Mucosa of descending colon (tissue), 3 donors: ENCODE data around the gene FCHSD2. TPM values are rescaled to one million over a fixed set of nuclear protein-coding genes. Genes with fewer than 3 reads are reported as not detected.
A peak's percentile ranks its signal among the peaks of the same experiment; 100 is the strongest.

ENCODE experiments used
- ATAC-seq: fragments of 200-7000 bp; cut with Tn5 transposase; one replicate; pipeline ENCODE4 v1.9.1; 2020; ENCODE audit warnings: mild to moderate bottlenecking, moderate library complexity
- DNase-seq, 3 donors: peaks; one replicate each; pipeline ENCODE4 v3.0.0-alpha.2; 2020
- H3K36me3 ChIP-seq: fragments of 200-600 bp; one replicate; pipeline ENCODE4 v1.8.0; 2021; ENCODE audit warnings: low read depth, mild to moderate bottlenecking
- H3K4me1 ChIP-seq: fragments of 200-600 bp; one replicate; pipeline ENCODE4 v1.8.0; 2021; ENCODE audit warnings: low read depth, mild to moderate bottlenecking
- H3K4me3 ChIP-seq: fragments of 200-600 bp; one replicate; pipeline ENCODE4 v1.8.0; 2021; ENCODE audit warnings: mild to moderate bottlenecking
- H3K9me3 ChIP-seq: fragments of 200-600 bp; one replicate; pipeline ENCODE4 v1.8.0; 2021; ENCODE audit warnings: mild to moderate bottlenecking
- intact Hi-C, 2 donors: fragments of 100-400 bp; cut with DNase I in 1 of 2; cut with micrococcal nuclease in 1 of 2; formaldehyde crosslinking; loops; one replicate each; pipeline versions ENCODE4 v1.11.0 to v1.11.1; 2022; cut with DNase I, micrococcal nuclease
- total RNA-seq, 3 donors: library from RNA; stranded (reverse); fragmentation: NEBNext Ultra II Directional in 2 of 3; extraction: Animal tissue kit (Norgen Biotek cat#: 25700) in 2 of 3; gene quantifications; one replicate each; pipeline versions ENCODE4 v1.2.1 to v1.2.4, GENCODE V29; 2021 to 2023
- TF ChIP-seq, protein P1 (sequence below): fragments of 200-600 bp; IDR thresholded peaks from one replicate; pipeline ENCODE4 v1.8.0; 2022; ENCODE audit warnings: antibody characterized with exemption, mild to moderate bottlenecking
- donor health status: DM: no; HTN: no; CAD: no; lungs with moderate emphysema.
- donor health status: DM: no; HTN: no; CAD: no.
- donor health status: DM: no; HTN: yes; CAD: no.

FCHSD2 gene
- total RNA-seq, 3 donors from 2014 or later, result 15.7 to 41.6 (median 21.6) TPM

- TF ChIP-seq, protein P1, sequence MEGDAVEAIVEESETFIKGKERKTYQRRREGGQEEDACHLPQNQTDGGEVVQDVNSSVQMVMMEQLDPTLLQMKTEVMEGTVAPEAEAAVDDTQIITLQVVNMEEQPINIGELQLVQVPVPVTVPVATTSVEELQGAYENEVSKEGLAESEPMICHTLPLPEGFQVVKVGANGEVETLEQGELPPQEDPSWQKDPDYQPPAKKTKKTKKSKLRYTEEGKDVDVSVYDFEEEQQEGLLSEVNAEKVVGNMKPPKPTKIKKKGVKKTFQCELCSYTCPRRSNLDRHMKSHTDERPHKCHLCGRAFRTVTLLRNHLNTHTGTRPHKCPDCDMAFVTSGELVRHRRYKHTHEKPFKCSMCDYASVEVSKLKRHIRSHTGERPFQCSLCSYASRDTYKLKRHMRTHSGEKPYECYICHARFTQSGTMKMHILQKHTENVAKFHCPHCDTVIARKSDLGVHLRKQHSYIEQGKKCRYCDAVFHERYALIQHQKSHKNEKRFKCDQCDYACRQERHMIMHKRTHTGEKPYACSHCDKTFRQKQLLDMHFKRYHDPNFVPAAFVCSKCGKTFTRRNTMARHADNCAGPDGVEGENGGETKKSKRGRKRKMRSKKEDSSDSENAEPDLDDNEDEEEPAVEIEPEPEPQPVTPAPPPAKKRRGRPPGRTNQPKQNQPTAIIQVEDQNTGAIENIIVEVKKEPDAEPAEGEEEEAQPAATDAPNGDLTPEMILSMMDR, result no peak
- DNase-seq (no peak), ATAC-seq (no peak)
- intact Hi-C loops, result loop anchor here in 1 of 2 donors (5.0 kb wide), 1 partner anchor 349 kb away; no protein-coding TSS in a partner anchor
- Histone ChIP-seq H3K4me3 (no peak overlapping the region), H3K36me3 (no peaks in the 10 kb centered on the region), H3K4me1 (peaks cover 6% of the 10 kb centered on the region), H3K9me3 (no peaks in the 10 kb centered on the region)
These were observed 308.9 kb downstream of the FCHSD2 start for GRCh38 chr11:72833083-72833733.

- TF ChIP-seq, protein P1, result no peak
- Histone ChIP-seq H3K36me3 (no peaks in the 10 kb centered on the region), H3K9me3 (no peaks in the 10 kb centered on the region), H3K4me3 (no peak overlapping the region), H3K4me1 (peaks cover 8% of the 10 kb centered on the region)
- ATAC-seq, result no peak
- intact Hi-C loops, result loop anchor here in 1 of 2 donors (5.0 kb wide), 1 partner anchor 350 kb away; no protein-coding TSS in a partner anchor
- DNase-seq, result no peak
These were observed 309.6 kb downstream of the FCHSD2 start for GRCh38 chr11:72832301-72833082.

DNA sequence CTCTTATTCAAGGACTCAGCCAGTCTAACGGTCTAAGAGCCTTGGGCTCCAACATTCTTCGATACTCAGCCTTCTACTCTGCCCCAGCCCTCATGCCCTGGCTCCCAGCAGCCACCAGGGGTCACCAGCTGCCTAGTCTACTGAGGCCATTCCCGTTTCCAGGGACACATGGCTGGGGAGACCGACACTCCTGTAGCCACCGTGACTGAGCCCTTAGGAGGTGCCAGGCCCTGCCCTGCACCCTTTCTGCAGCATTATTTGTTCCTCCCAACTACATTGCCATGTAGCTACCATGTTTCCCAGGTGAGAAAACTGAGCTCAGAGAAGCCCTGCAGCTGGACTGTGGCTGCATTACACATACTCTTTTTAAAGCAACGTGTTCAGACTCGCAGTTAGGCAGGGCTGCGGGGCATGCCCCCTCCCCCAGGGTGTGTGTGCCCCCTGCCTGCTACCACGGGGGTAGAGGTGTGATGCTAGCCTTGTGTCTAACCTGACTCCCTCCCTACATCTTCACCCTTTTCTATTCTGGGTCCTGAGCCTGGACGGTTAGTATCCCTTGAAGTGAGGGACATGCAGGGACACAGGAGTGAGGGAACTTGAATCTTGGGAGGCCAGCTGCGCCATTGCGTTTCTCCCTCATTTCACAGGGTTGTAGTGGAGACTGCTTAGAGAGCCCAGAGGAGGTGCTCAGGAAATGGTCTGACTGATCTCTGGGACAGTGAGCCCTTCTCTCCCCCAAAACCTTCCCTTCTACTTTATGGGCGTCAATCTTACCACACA lies 310.4 kb downstream of the FCHSD2 start:
- peak; percentile 77 to 89 (median 85) for DNase-seq
- peak; percentile 90 for ATAC-seq
- TF ChIP-seq, protein P1, result peak; percentile 85
- H3K9me3 ChIP-seq, result no peaks in the 10 kb centered on the region
- peaks cover 8% of the 10 kb centered on the region for H3K4me1 ChIP-seq
- no peak overlapping the region for H3K4me3 ChIP-seq
- intact Hi-C loops, result loop anchor here (2.0 to 5.0 kb wide), 3 partner anchors 347 to 411 kb away; no protein-coding TSS in a partner anchor
- H3K36me3 ChIP-seq, result no peaks in the 10 kb centered on the region

GRCh38 chr11:72829884-72830533 lies 312.1 kb downstream of the FCHSD2 start:
- intact Hi-C loops, result loop anchor here (2.0 to 5.0 kb wide), 3 partner anchors 349 to 413 kb away; no protein-coding TSS in a partner anchor
- Histone ChIP-seq H3K4me1 (peaks cover 8% of the 10 kb centered on the region), H3K4me3 (no peak overlapping the region), H3K9me3 (no peaks in the 10 kb centered on the region), H3K36me3 (no peaks in the 10 kb centered on the region)
- ATAC-seq (no peak), DNase-seq (no peak)
- TF ChIP-seq, protein P1, result no peak

DNA sequence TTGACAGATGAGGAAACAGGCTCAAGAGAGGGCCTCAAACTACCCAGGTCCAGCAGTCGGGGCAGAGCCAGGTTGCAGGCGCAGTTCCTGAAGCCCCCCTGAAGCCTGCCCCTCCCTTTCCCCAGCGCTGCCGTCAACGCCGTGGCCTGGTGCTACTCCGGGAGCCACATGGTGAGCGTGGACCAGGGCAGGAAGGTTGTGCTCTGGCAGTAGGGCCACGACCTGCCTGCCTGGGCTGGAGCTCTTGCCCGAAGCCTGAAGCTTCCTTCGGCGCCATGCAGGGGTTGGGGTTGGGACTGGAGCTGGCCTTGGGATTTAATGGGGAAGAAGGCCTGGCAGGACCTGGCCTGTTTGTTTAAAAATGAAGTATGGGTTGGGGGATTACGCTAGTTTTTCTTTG lies 312.9 kb downstream of the FCHSD2 start:
- H3K4me3 ChIP-seq, result no peak overlapping the region
- no peaks in the 10 kb centered on the region for H3K36me3 ChIP-seq
- no peak for ATAC-seq
- no peak for DNase-seq
- H3K4me1 ChIP-seq, result peaks cover 8% of the 10 kb centered on the region
- intact Hi-C loops, result no loop called here
- TF ChIP-seq, protein P1, result no peak
- H3K9me3 ChIP-seq, result no peaks in the 10 kb centered on the region
